Measurements from ENCODE around the gene FHAD1.

FHAD1 gene

DNA sequence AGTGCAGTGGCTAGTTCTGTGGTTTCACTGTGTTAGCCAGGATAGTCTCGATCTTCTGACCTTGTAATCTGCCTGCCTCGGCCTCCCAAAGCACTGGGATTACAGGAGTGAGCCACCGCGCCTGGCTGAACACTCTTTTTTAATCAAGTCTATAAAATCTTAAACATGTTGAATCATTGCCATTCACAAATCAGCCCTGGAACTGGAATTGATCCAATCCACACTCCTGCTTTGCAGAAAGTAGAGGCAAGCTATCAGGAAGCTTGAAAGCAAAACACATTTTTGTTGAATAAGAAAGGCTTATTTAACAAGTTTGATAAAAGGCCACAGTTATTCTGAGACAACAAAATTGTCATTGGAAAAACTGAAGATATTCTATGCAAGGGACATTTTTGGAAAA is 144.3 kb downstream of the FHAD1 start:
- no peak for DNase-seq (ENCODE audit: low read depth in 3 of 3, low spot score in 1 of 3)

DNA sequence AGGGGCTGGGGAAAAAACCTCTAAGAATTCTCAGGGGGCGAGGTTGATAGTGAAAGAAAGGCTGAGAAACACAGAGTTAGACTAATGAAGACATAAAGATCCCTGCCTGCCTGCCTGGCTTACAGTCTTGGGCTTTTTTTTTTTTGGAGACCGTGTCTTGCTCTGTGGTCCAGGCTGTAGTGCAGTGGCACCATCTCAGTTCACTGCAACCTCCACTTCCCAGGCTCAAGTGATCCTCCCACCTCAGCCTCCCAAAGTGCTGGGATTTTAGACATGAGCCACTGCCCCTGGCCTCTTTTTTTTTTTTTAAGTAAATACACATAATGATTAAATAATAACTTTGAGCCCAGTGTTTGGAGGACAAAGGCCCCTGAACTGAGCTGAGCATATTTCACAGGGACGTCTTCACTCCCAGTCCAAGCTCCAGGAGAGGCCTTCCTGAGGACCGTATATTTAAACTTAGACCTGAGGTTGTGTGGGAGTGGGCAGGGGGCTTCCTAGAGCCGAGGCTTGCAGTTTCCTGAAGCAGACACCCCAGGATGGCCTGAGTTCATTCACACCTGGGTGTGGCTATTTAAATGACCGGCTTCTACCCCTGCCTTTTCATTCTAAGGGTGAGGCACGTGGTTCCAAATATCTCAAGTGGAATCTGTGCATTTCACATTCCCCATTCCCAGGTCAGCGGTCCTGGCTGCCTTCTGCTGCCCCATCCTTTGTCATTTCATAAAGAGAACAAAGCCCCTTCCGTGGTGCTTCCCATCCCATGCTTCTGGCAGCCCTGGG is 146.6 kb downstream of the FHAD1 start:
- no peak for DNase-seq (ENCODE audit: low read depth in 3 of 3, low spot score in 1 of 3)

DNA sequence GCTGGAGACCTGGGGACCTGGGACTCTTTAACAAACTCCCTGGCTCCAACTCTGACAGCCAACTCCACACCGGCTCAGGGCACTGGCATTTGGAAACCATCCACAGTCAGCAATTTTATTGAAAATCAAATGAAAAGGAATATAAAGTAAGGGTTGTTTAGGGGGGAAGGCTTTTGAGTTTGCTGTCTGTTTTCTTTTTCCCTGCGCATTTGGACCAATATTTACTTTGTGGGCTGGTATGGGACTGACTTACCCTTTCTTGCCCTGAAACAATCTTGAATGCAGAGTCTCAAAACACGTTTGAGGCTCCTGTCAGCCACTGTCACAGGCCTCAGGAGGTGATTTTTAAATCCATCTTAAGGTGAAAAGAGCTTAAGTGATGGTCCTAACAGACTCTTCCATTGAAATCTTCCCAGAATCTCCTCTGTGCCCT is 147.3 kb downstream of the FHAD1 start:
- no peak for DNase-seq (ENCODE audit: low read depth in 3 of 3, low spot score in 1 of 3)

DNA sequence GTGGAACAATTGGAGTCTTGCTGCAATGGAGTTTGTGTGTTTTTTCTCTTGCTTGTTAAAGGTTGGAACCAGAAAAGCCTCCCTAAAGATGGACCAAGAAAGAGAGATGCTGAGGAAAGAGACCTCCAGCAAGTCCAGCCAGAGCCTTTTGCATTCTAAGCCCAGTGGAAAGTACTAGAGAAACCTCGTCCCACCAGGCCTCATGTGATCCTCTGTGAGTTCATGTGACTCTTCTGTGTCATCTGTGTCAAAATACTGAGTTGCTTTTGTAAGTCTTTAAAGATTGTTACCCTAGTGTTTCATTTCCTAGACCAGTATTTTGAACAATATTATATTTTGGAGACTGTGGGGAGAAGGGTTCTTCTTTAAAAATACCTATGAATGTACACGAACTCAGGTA is 150.2 kb downstream of the FHAD1 start:
- no peak for DNase-seq (ENCODE audit: low read depth in 3 of 3, low spot score in 1 of 3)

DNA sequence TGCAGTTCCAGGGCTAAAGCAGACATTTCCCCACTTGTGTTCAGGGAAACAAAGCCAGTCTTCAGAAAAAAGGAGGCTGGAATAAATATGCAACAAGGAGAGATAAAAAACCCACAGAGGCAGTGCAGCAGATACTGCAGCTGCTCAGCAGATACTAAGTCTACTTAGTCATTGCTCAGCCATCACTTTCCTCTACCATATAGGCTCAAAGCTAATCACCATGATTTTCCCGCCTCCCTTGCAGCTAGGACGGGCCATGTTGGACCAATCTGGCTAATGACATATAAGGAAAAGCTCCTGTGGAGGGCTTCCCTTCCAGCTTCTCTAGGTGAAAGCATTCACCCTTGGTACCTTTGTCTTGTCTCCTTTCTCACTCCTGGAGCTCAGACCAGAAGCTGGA is 152.7 kb downstream of the FHAD1 start:
- DNase-seq (ENCODE audit: low read depth in 3 of 3, low spot score in 1 of 3): no peak

DNA sequence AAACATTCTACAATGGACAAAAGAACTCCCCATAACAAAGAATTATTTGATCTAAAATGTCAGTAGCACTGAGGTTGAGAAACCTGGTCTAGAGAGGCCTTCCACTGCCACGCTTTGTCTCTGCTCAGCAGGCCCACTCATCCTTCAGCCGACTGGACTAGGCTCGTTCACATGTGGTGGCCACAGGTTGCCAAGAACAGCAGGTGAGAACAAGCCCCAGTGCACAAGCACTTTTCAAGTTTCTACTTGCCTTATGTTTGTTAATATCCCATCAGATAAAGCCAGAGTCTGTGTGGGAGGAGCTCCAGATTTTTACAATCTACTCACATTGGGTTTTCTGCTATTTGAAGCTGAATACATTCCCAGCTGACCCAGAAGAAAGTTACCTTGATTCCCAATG is 153.6 kb downstream of the FHAD1 start:
- no peak for DNase-seq (ENCODE audit: low read depth in 3 of 3, low spot score in 1 of 3)

DNA sequence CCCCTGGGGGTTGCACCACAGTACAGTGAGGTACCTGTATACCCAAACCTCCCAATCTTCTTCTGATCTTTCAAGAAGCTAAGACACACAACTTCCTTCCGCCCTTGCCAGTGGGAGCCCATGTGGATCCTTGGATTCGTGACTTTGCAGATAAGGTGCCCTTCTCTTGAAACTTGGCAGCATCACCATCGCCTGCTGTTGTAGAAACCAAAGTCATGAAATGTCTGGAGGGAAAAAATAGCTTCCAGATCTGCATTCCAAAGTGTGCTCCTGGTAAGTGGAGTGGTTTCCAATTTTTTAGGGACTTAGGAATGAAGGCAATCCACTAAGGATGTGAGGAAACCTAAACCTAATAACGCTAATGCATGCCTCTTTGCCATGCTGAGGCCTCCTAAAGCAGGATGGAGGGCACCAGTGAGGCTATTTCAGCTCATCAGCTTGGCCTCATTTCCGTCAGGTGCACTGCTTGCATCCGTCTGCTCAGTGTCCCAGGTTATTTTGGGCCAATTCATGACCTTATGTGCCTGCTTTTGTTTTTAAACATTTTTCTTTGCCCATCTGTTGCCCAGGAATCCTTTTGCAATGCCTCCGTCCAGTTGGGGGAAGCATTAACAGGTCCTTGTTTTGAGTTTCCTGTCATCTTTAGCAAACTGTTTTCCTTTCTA is 154.5 kb downstream of the FHAD1 start:
- no peak for DNase-seq (ENCODE audit: low read depth in 3 of 3, low spot score in 1 of 3)

DNA sequence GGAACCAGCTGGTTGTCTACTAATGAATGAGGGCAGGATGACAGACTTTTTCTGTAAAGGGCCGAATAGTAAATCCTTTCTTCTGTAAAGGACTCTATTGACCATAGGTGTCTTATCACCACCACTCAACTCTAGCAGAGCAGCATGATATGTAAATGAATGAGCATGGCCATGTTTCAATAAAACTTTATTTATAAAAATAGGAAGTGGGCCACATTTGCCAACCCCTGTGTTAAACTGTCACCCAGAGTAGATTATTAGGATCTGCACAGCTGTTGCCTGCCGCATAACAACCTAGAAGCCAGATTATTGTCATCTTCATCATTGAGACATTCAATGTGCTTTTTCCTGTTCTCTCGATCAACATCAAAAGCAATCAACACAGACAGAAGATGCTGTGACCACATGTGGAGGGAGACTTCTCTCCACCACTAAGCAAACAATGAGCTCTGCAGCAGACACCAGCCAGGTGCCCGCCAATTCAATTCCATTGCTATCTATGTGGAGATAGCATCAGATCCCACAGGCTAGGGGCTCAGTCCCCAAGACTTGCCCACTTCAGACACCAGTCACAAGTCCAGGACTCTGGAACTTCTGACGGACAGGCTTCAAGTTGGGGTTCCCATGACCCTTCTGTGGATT is 155.9 kb downstream of the FHAD1 start:
- no peak for DNase-seq (ENCODE audit: low read depth in 3 of 3, low spot score in 1 of 3)

DNA sequence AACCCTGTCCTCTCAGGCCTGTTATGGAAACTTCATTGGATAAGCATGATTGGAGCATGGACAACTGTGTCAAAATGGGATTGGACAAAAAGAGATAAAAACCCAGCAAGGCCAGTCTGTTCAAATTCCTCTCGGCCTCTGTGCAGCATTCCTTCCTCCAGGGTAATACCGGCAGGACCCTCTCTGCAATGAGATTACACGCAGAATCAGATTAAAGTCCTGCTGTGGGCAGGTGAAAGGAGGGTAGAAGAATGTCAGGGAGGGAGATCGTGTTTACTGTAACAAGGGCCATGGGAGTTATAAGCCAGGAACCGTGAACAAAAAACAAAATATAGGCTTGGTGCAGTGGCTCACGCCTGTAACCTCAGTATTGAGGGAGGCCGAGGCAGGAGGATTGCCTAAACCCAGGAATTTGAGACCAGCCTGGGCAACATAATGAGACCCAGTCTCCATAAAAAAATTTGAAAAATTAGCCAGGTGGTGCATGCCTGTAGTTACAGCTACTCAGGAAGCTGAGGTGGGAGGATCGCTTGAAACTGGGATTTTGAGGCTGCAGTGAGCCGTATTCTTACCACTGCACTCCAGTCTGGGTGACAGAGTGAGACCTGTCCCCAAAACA is 157.0 kb downstream of the FHAD1 start:
- DNase-seq (ENCODE audit: low read depth in 3 of 3, low spot score in 1 of 3): no peak

DNA sequence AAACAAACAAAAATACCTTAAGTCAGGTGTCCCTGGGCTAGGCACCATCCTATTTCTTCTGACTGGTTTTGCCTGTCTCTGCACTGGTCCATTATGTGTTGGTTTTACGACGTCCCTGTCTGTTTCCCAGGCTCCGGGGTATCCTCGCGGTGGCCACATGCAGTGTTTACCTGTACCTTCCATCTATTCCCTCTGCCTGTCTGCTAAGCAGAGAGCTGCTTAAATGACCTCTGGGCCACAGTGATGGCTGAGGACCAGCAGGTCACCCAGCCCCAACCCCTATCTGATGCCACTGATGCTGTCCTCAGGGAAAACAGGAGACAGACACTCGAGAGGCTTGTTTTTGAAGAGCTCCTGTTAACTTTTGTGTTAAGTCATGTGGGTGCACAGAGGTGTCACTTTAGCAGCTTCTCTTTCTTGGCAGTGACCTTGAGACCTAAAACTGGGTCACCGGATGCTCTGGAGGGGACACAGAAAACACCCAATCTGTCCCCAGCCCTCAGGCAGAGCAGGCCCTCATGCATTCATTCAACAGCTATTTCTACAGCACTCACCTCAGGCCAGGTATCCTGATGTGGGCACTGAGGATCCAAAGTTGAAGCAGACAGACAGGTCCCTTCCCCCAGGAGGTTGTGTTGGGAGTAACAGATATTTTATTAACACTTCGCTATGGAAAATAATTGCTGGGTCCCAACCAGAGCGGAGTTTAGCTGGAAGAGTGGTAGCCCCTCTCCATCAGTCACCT is 158.3 kb downstream of the FHAD1 start:
- DNase-seq (ENCODE audit: low read depth in 3 of 3, low spot score in 1 of 3): no peak

DNA sequence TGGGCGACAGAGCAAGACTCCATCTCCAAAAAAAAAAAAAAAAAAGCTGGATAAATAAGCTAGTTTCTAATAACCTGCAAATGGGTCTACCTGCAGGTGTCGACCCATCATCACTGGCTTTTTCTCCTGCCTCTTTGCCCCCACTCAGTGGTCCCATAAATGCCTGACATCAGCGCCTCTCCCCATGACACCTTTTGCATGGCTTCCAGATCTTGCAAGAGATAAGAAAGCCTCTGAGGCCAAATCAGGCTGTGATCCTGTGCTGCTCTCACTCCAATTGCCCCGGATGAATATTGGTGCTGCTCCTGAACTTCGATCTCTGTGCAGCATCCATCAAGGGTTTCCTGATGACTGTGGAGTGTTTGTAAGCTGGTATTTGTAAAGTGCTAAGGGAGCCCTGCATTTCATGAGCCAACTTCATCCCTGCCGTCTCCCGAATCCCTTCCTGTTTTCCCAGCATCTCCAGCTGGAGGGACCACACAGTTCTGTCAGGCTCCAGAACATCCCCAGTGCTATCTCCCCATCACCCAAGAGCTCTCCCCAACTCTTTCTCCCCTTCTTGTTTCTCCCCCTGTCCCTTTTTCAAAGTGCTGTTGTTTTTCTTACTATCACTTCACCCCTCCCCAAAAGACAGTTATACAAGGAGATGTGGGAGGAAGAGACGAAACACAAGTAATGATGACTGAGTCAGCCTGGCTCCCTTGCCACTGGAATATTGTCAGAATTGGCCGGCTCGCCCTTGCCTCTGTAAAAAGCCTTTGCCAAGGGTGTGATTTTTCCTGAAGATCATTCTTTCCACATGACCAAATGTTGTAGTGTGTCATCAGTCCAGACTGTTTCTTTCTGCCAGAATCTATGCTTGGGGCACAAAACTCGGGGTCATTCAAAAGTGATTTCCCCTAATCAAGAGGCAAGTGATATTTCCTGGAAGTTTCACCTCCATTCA is 159.9 kb downstream of the FHAD1 start:
- DNase-seq (ENCODE audit: low read depth in 3 of 3, low spot score in 1 of 3): no peak

DNA sequence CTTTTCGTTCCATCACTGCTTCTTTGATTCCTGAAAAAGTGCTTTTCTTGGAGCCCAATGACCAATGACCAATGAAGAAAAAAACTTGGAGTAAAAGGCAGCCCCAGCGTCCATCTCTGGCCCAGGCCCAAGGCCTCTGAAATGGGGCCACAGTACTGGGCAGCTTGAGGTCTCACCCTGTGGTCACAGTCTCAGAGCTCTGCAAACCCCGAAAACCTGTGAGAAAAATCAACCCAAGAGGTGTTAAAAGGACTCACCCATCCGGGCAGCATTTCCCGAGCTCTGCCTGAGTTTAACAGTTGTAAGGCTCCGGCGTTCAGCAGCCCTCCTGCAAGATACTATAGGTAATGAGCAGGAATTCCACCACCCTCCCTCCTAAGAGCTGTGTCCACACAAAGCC is 160.6 kb downstream of the FHAD1 start:
- no peak for DNase-seq (ENCODE audit: low read depth in 3 of 3, low spot score in 1 of 3)

DNA sequence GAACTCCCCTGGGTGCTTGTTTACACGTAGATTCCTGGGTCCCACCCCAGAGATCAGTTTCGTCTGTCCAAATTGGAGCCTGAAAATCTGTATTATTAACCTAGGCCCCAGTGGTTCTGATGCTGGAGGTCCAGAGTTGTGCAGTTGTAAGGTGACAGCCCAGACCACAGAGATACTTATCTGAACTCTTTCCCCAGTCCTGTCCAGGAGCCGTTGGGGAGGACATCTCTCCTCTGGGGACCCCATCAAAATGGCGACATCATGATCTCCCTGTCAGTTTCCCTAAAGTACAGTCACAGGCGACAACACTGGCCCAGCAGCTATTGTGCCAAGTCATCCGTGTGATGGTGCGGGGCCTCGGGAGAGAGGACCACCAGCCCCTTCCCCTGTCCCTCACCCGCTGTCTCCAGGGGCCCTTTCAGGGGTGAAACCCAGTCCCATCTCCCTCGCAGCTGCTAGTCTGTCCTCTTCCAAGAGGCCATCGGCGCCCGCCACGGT is 161.9 kb downstream of the FHAD1 start:
- no peak for DNase-seq (ENCODE audit: low read depth in 3 of 3, low spot score in 1 of 3)

DNA sequence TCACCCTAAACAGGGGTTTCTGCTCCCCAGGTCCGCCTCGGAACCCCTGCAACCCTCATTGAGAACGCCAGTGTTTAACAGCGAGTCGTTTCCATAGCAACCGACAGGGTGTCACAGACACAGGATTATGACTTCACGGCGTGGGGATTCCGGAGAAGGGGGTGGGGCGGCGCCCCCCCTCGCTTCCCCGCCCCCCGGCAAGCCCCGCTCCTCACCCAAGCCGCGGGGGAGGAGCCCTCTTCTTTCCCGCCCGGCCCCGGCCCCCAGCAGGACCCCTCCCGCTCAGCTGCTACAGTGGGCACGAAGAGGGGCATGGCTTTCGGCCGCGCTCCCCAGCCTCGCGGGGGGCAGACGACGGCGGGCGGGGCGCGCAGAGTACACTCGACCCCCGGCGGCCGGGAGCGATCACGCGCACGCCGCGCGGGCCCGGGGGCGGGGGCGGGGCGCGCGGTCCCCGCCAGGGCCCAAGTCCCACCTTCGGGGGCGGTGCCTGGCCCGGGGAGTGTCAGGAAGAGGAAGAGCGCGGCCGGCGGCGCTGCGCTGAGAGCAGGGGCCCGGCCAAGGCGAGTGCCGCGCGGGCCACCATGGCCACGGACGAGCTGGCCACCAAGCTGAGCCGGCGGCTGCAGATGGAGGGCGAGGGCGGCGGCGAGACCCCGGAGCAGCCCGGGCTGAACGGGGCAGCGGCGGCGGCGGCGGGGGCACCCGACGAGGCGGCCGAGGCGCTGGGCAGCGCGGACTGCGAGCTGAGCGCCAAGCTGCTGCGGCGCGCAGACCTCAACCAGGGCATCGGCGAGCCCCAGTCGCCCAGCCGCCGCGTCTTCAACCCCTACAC is 162.6 kb downstream of the FHAD1 start, which contains the start of gene EFHD2:
EFHD2 (plus strand) TSS at position 501 of the 835 bp plus-strand sequence; CDS start at position 585, 84 bp downstream.
- DNase-seq (ENCODE audit: low read depth in 3 of 3, low spot score in 1 of 3): peak; percentile 65 to 74 (median 66)

DNA sequence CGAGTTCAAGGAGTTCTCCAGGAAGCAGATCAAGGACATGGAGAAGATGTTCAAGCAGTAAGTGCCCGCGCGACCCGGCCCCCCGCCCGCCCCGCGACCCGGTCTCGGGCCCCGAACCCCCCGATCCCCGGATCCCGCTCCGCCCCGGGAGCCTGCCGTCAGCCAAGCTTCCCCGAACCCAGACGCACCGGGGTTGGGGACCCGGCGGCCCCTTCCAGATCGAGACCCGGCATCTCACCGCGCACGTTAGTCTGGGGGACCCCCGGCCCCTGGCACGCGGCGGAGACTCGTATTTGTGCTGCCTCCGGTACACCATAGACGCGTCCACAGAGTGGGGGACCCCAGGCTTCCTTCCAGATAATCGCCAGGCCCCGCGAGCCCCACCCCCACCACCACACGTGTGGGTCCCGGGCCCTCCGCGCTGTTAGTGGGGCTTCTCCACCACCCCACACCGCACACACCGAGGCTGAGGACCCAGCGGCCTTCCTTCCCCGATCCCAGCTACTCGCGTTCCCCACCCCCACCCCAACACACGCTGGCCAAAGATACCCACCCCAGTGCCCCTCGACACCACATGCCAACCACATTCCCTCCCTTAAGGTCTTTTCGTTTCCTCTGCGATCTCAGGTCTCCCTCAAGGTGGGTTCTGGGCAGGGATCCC is 163.3 kb downstream of the FHAD1 start:
- no peak for DNase-seq (ENCODE audit: low read depth in 3 of 3, low spot score in 1 of 3)

DNA sequence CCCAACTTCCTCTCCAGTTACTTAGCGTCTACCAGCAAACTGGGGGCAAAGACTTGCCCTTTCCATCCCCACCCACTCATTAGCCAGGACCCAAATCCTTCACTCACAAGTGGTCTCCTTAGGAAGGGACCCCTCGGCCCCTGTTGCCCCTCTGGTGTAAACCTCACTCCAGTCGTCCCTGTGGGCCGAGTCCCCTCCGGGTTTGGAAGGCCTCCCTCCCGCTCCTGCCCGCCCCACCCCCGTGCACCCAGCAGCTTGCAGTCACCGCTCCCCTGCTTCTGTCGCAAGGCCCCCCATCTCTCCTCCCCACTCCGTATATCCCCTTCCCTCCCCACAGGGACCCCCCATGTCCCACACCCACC is 163.8 kb downstream of the FHAD1 start:
- DNase-seq (ENCODE audit: low read depth in 3 of 3, low spot score in 1 of 3): no peak

DNA sequence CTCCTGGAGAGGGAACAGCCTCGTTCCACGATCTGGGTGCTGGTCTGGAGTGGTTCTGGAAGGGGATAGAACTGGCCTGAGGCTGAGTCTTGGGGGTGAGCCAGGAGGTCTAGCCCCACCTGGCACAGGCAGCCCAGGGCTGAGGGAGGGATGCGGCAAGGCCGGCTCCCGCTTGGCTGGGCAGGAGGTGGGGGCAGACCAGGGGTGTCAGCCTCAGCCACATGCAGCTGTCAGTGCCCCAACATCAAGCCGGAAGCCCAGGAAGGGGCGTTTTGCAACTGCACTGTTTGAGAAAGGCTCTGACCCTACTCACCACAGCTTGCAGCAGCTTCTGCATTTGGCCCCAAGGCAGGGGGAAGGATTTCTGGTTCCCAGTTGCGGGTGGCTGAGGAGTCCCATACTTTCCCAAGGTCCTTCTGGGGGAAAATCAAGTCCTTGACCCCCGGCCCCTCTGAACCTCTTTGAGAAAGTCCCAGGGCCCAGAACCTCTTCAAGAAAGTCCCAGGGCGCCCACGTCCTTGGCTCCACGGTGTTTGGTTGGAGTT is 164.6 kb downstream of the FHAD1 start:
- no peak for DNase-seq (ENCODE audit: low read depth in 3 of 3, low spot score in 1 of 3)

DNA sequence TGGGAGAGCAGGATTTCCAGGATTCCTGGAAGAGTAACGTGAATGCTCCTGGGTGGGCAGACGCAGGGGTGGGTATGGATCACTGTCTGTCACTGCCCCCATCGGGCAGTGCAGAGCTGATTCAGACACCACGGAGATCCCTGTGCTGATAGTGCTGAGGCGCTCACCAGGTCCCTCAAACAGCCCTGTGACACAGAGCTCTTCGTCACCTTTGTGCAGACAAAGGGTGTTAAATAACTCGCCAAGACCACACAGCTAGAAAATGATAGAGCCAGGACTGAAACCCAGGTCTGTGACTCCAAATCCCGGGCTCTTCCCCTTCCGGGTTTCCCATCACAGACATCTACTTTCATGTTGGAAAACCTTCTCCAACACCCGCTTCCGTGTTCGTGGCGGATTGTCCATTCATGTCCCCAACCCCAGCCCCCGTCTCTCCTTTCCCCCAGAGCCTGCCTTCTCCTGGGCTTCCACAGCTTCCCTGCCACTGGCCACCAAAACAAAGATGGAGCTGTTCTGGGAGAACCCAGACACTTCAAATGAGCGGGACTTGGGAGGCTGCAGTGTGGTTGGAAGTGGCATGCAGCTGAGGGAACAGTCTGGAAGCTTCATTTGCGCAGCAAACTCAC is 165.3 kb downstream of the FHAD1 start:
- peak in 1 of 3 donors; percentile 21 for DNase-seq (ENCODE audit: low read depth in 3 of 3, low spot score in 1 of 3)
